Tongue (tissue), 3 donors: Measurements from ENCODE around the gene ASGR2. TPM values are rescaled to one million over a fixed set of nuclear protein-coding genes. Genes with fewer than 3 reads are reported as not detected.

ENCODE experiments used
- DNase-seq: peaks from one replicate; pipeline ENCODE4 v3.0.0-alpha.2; 2015
- small RNA-seq: library from RNA; depleted of rRNA; stranded (forward); fragments of <200 nt; gene quantifications from one replicate; pipeline ENCODE3, GENCODE V24; 2014; ENCODE audit warnings: low replicate concordance
- total RNA-seq: library from RNA; depleted of rRNA; stranded (reverse); fragments of >200 nt; gene quantifications from one replicate; pipeline ENCODE4 v1.2.3, GENCODE V29; 2014

ASGR2 gene
- total RNA-seq, 1 donor from 2014 or later: not detected

DNA sequence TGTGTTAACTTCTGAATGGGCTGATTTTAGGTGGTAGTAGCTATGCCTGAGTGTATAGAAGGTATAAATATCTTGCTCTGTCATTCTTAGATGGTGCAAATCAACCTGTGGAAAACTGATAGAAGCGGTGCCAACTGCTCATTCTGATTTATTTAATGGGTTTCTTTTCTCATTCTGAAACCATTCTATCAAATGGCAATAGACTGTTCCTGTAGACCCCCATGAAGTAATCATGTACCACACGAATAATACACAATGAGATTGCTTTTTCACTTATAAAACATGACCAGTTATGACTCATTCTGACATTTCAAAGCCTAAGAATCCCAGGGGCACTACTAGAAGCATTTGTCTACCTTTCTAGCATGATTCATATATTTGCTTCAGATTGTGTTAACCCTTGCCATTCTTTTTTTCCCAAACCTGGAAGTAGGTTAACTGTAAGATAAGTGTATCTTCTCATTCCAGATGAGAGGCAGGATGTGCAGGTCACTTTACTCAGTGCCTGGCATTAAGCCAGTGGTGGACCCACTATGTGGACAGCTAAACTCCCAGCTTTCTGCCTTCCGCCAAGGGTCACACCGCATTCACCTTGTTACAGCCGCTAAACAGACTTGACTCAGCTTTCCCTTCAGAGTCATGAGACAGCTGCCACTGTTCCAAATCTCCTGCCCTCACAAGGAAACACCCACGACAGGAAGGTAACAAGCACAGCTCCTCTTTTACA, 54.3 kb downstream of the ASGR2 start:
- no peak for DNase-seq

DNA sequence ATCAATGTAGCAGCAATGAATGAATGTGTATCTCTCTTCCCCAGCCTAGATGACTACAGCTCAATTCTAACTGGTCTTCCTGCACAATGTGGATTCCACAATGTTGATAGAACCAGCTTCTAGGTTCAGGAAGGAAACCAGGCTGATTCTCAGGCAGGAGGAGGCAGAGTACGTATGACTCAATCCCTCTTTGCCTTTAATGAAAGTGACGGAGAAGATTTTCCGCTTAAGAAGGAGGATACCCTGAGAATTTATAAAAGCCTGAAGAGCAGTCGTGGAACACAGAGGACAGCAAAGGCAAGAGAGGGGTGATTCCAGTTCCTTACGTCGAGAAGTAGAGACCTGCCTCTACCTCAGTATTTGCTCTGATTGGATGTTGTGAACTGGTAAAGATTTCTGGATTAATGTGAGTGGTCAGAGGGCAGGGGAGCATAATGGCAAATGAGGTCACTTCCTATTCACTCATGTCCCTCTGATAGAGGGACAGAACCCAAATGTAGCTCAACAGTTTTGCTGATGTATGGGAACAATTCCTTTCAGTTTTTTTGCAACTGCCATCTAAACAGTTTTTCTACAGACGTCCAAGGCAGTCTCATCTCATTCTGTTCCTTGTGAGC, 55.7 kb downstream of the ASGR2 start:
- no peak for DNase-seq

DNA sequence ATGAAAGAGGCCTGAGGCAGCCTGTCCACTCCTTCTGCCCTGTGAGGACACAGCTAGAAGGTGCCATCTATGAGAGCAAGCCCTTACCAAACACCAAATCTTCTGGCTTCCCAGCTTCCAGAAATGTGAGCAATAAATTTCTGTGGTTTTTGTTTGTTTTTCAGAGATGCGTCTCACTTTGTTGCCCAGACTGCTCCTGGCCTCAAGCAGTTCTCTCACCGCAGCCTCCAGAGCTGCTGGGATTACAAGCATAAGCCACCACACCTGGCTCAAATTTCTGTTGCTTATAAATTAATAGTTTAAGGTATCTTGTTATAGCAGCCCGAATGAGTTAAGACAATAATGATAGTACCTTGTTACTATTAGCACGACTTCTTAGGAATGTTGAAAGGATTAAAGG, 58.2 kb downstream of the ASGR2 start:
- no peak for DNase-seq

Small RNA genes within 50 kb of the gene (small RNA-seq; reads per million reads assigned to genes)
- gene AC120057.1: not detected

Other genes with a start within 250 kb of the ASGR2 start
- 12.2 TPM for gene ALOX12, start 118.8 kb downstream of the ASGR2 start, total RNA-seq
- 41.0 TPM for gene RNASEK, start 102.2 kb downstream of the ASGR2 start, total RNA-seq
- gene BCL6B, start 91.8 kb downstream of the ASGR2 start, total RNA-seq: 14.9 TPM
- 1.3 TPM for gene SLC16A13, start 78.8 kb downstream of the ASGR2 start, total RNA-seq
- not detected for gene SLC16A11, start 70.7 kb downstream of the ASGR2 start, total RNA-seq
- 2.8 TPM for gene CLEC10A, start 34.6 kb downstream of the ASGR2 start, total RNA-seq
- 0.21 TPM for gene ASGR1, start 64.5 kb upstream of the ASGR2 start, total RNA-seq
- 11.1 TPM for gene DLG4, start 105.0 kb upstream of the ASGR2 start, total RNA-seq
- 260 TPM for gene ACADVL, start 105.1 kb upstream of the ASGR2 start, total RNA-seq
- 53.7 TPM for gene DVL2, start 119.7 kb upstream of the ASGR2 start, total RNA-seq
- gene PHF23, start 124.6 kb upstream of the ASGR2 start, total RNA-seq: 22.3 TPM
- 283 TPM for gene GABARAP, start 127.6 kb upstream of the ASGR2 start, total RNA-seq
- 63.6 TPM for gene CTDNEP1, start 136.9 kb upstream of the ASGR2 start, total RNA-seq
- gene ELP5, start 137.4 kb upstream of the ASGR2 start, total RNA-seq: 43.2 TPM
- 22.2 TPM for gene CLDN7, start 147.7 kb upstream of the ASGR2 start, total RNA-seq
- gene SLC2A4, start 166.9 kb upstream of the ASGR2 start, total RNA-seq: 75.2 TPM
- gene YBX2, start 179.8 kb upstream of the ASGR2 start, total RNA-seq: 0.51 TPM
- 212 TPM for gene EIF5A, start 192.8 kb upstream of the ASGR2 start, total RNA-seq
- gene GPS2, start 200.5 kb upstream of the ASGR2 start, total RNA-seq: 35.3 TPM
- gene NEURL4, start 214.5 kb upstream of the ASGR2 start, total RNA-seq: 22.5 TPM
- gene ACAP1, start 221.7 kb upstream of the ASGR2 start, total RNA-seq: 1.7 TPM
- gene KCTD11, start 237.3 kb upstream of the ASGR2 start, total RNA-seq: 3.4 TPM
- not detected for gene TMEM95, start 240.3 kb upstream of the ASGR2 start, total RNA-seq